Measurements from ENCODE around the gene THAP8. TPM values are rescaled to one million over a fixed set of nuclear protein-coding genes. Genes with fewer than 3 reads are reported as not detected.
A peak's percentile ranks its signal among the peaks of the same experiment; 100 is the strongest.

THAP8 gene
- total RNA-seq, 3 donors from 2014 or later: 8.6 to 11.0 (median 10.2) TPM

DNA sequence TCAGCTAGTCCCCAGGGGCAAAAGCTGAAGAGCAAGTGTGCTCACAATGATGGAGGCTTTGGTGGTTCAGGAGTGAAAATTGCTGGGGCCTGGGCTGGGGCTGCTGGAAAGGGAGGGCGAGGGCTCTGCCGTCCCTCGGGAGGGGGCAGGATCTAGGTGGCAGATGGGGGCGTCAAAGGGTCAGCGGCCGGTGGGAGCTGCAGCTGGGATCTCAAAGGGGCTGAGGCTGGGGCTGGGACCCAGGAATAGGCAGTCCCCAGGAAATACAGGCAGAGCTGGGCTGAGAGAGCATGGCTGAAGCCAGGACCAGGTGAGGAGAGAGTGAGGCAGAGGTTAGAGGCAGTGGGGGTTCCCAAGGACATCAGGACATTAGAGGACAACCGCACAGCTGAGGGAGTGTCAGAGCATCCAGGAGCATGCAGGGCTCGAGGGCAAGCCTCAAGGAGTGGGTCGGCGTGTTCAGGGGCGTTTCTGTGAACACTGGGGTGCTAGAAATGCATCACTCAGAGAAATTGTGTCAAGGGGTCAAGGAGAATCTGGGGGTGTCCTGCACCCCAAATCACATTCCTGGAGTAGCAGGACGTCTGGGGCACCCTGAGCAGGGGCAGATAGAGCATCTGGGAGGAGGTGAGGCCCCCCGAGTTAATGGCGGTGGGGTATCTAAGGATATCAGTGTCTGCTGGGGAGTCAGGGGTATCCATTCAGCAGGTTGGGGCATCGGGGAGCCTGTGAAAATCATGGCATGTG is 44.3 kb downstream of the THAP8 start:
- H3K27ac ChIP-seq: peak overlapping the region; percentile 81 to 92
- peak overlapping the region; percentile 35 to 69 (median 61) for H3K4me3 ChIP-seq
- no peaks in the 10 kb centered on the region for H3K27me3 ChIP-seq
- H3K4me1 ChIP-seq: peaks cover 0 to 9% of the 10 kb centered on the region in 2 donors
- H3K9me3 ChIP-seq: no peaks in the 10 kb centered on the region
- H3K36me3 ChIP-seq: no peaks in the 10 kb centered on the region
- no peak for TF ChIP-seq POLR2A (IDR thresholded peaks at IDR 0.05)
- TF ChIP-seq, protein P1, sequence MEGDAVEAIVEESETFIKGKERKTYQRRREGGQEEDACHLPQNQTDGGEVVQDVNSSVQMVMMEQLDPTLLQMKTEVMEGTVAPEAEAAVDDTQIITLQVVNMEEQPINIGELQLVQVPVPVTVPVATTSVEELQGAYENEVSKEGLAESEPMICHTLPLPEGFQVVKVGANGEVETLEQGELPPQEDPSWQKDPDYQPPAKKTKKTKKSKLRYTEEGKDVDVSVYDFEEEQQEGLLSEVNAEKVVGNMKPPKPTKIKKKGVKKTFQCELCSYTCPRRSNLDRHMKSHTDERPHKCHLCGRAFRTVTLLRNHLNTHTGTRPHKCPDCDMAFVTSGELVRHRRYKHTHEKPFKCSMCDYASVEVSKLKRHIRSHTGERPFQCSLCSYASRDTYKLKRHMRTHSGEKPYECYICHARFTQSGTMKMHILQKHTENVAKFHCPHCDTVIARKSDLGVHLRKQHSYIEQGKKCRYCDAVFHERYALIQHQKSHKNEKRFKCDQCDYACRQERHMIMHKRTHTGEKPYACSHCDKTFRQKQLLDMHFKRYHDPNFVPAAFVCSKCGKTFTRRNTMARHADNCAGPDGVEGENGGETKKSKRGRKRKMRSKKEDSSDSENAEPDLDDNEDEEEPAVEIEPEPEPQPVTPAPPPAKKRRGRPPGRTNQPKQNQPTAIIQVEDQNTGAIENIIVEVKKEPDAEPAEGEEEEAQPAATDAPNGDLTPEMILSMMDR (IDR thresholded peaks at IDR 0.05): no peak
- no peak for TF ChIP-seq POLR2AphosphoS5 (IDR thresholded peaks at IDR 0.05)
- no peak for DNase-seq (ENCODE audit: low spot score in 2 of 2)
- intact Hi-C loops (cut with DNase I; ENCODE audit: low total_unique reads): no loop called here

DNA sequence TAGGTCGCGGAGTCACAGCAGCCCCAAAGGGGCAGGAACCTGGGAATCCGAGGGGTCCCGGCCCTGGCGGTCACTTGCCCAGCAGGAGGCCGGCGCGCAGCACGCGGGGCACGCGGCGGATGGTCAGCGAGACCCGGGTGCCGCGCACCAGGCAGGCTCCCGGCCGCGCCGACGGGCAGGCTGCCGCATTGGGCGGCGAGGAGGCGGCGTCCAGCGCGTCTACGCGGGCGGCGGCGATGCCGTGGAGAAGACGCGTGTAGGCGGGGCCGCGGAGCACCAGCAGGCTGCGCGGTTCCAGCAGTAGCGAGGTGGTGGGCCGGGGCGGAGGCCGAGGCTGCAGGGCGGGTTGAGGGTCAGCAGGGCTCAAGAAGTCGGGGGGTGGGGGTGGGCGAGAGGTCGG is 44.9 kb downstream of the THAP8 start:
- intact Hi-C loops (cut with DNase I; ENCODE audit: low total_unique reads): no loop called here
- H3K36me3 ChIP-seq: no peaks in the 10 kb centered on the region
- H3K27me3 ChIP-seq: no peaks in the 10 kb centered on the region
- peak overlapping the region; percentile 35 to 69 (median 61) for H3K4me3 ChIP-seq
- peak overlapping the region; percentile 81 to 92 for H3K27ac ChIP-seq
- no peaks in the 10 kb centered on the region for H3K9me3 ChIP-seq
- H3K4me1 ChIP-seq: peaks cover 0 to 6% of the 10 kb centered on the region in 2 donors
- DNase-seq (ENCODE audit: low spot score in 2 of 2): peak; percentile 52 to 69
- TF ChIP-seq POLR2AphosphoS5 (IDR thresholded peaks at IDR 0.05) (no peak), POLR2A (IDR thresholded peaks at IDR 0.05) (no peak)
- TF ChIP-seq, protein P1 (IDR thresholded peaks at IDR 0.05): no peak

DNA sequence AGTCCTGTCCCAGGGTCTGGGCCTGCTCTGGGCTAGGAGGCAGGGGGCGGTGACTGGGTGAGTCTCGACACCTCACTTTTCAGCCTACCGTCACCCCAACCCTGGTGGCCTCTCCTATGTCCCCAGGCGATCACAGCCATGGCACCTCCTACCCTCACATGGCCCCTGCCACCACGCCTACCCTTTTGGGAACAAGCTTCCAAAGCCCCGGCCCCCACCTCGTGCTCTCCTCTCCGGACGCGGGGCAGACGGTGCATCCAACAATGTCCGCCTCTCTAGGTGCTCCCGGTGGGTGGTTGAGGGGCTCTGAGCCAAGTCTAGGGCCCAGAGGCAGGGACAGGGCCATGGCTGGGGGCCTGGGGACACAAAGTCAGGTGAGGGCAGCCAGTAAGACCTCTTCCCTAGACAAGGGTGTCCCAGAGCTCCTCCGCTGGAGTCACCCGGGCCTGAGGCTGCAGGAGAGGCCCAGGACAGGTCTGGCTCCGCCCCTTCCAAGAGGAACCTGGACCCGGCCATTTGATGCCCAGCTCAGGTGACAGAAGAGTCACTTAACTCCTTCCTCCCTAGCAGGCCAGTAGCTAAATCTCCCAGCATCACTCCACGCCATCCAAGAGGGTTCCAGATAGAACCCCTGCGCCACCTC is 45.6 kb downstream of the THAP8 start, which contains the start of gene SYNE4:
SYNE4 (minus strand) TSS at position 478 of the 643 bp plus-strand sequence; CDS start at position 346, 132 bp downstream.
- intact Hi-C loops (cut with DNase I; ENCODE audit: low total_unique reads): no loop called here
- DNase-seq (ENCODE audit: low spot score in 2 of 2): peak; percentile 82 to 84
- Histone ChIP-seq H3K27ac (peak within 1 kb of the TSS; percentile 81 to 92), H3K4me1 (peaks cover 0 to 4% of the 10 kb centered on the region in 2 donors), H3K27me3 (no peaks in the 10 kb centered on the region), H3K36me3 (no peaks in the 10 kb centered on the region), H3K4me3 (peak within 1 kb of the TSS; percentile 35 to 69 (median 61)), H3K9me3 (no peaks in the 10 kb centered on the region)
- TF ChIP-seq, protein P1 (IDR thresholded peaks at IDR 0.05): no peak
- TF ChIP-seq POLR2AphosphoS5 (IDR thresholded peaks at IDR 0.05) (no peak), POLR2A (IDR thresholded peaks at IDR 0.05) (no peak)

DNA sequence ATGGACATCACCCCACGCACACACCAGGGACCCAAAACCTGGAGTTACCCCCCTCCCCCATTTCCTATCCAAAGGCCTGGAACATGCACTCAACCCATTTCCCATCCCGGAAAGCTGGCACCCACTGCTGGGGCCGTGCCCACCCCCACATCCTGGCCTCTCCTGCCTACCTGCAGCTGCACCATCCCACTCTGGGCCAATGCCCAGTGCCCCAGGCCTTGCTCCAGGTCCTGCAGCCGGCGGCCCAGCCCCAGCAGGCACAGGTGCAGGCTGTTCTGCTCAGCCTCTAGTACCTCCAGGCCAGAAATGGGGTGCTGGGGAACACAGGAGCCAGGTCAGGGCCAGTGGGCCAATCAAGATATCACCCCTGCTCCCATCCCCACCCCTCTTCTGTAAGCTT is 47.1 kb downstream of the THAP8 start:
- Histone ChIP-seq H3K36me3 (no peaks in the 10 kb centered on the region), H3K27me3 (no peaks in the 10 kb centered on the region), H3K9me3 (no peaks in the 10 kb centered on the region), H3K27ac (peak overlapping the region in 1 of 2 donors; percentile 81), H3K4me3 (no peak overlapping the region), H3K4me1 (no peaks in the 10 kb centered on the region)
- no peak for DNase-seq (ENCODE audit: low spot score in 2 of 2)
- intact Hi-C loops (cut with DNase I; ENCODE audit: low total_unique reads): no loop called here
- TF ChIP-seq POLR2AphosphoS5 (IDR thresholded peaks at IDR 0.05) (no peak), POLR2A (IDR thresholded peaks at IDR 0.05) (no peak)
- TF ChIP-seq, protein P1 (IDR thresholded peaks at IDR 0.05): no peak

DNA sequence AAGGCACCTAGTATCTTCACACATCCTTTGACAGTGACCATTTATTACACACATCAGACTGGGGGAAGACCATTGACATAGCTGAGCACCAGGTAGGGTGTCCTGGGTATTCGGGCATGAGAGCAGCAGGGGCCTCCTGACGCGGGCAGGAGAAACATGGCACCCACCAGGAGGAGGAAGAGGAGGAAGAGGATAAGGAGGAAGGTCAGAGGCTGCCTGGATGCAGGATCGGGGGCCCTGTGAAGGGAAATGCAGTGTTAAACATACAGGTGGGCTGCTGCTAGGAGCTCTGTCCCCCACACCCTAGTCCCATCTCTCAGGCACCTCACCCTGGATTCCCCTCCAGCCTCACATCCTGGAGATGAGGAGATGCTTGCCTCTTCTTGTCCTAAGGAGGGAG is 50.8 kb downstream of the THAP8 start:
- H3K9me3 ChIP-seq: no peaks in the 10 kb centered on the region
- no peak for DNase-seq (ENCODE audit: low spot score in 2 of 2)
- no peak for TF ChIP-seq POLR2AphosphoS5 (IDR thresholded peaks at IDR 0.05)
- no peak for TF ChIP-seq POLR2A (IDR thresholded peaks at IDR 0.05)
- TF ChIP-seq, protein P1 (IDR thresholded peaks at IDR 0.05): no peak
- H3K27me3 ChIP-seq: no peaks in the 10 kb centered on the region
- no peaks in the 10 kb centered on the region for H3K4me1 ChIP-seq
- H3K4me3 ChIP-seq: no peak overlapping the region
- H3K36me3 ChIP-seq: no peaks in the 10 kb centered on the region
- intact Hi-C loops (cut with DNase I; ENCODE audit: low total_unique reads): no loop called here
- H3K27ac ChIP-seq: no peak overlapping the region
